Caco-2 (cell line): ENCODE measurements around the gene THBS2. TPM values are rescaled to one million over a fixed set of nuclear protein-coding genes. Genes with fewer than 3 reads are reported as not detected.
"Not testable (repeated sequence)": the region's sequence is repeated elsewhere in the genome, so short reads cannot be mapped to it uniquely, and the experiment has no call there.

Experiments
- BruUV-seq: library from RNA; stranded (reverse); fragments of 400-500 nt; replicated peaks from 2 replicates; lab custom pipeline; 2021; lab: Mats Ljungman, UMichigan
- CTCF ChIA-PET: fragments of 300-600 bp; sonication (Branson Sonifier 250); formaldehyde crosslinking; loops from one replicate; lab custom pipeline; 2022; ENCODE audit warnings: antibody characterized with exemption; lab: Charles Lee
- POLR2A ChIA-PET: fragments of 300-600 bp; sonication (Branson Sonifier 250); formaldehyde crosslinking; loops from one replicate; lab custom pipeline; 2022; ENCODE audit warnings: antibody characterized with exemption; lab: Charles Lee
- DNase-seq, 2 experiments: peaks; one replicate each; pipeline versions ENCODE4 v3.0.0 to v3.0.0-alpha.2; 2020 to 2022
- H3K27me3 ChIP-seq: replicated peaks from 2 replicates; pipeline ENCODE4 v1.6.0; 2011; ENCODE audit warnings: low read length; ENCODE audit not compliant: control insufficient read depth, insufficient read depth
- H3K36me3 ChIP-seq: 2 replicates; pipeline ENCODE4 v1.5.1; 2011; ENCODE audit warnings: low read length; ENCODE audit not compliant: control insufficient read depth, insufficient read depth
- H3K4me1 ChIP-seq: fragments of 250-450 bp; sonication (Bioruptor Pico); 2 replicates; pipeline ENCODE4 v1.5.1; 2020; ENCODE audit warnings: mild to moderate bottlenecking
- H3K4me3 ChIP-seq: 2 replicates; pipeline ENCODE4 v1.5.1; 2011; ENCODE audit warnings: low read depth, mild to moderate bottlenecking, control low read depth, low read length
- H3K9me3 ChIP-seq: fragments of 250-450 bp; sonication (Bioruptor Pico); 2 replicates; pipeline ENCODE4 v1.5.1; 2020; ENCODE audit warnings: mild to moderate bottlenecking, moderate library complexity
- H3K27ac Mint-ChIP-seq: one replicate; pipeline ENCODE4 v1.8.0; 2022; ENCODE audit warnings: mixed read lengths; ENCODE audit not compliant: unreplicated experiment
- H3K27me3 Mint-ChIP-seq: one replicate; pipeline ENCODE4 v1.8.0; 2022; ENCODE audit warnings: mixed read lengths; ENCODE audit not compliant: insufficient read depth, unreplicated experiment
- H3K36me3 Mint-ChIP-seq: one replicate; pipeline ENCODE4 v1.8.0; 2022; ENCODE audit warnings: mild to moderate bottlenecking, mixed read lengths; ENCODE audit not compliant: insufficient read depth, unreplicated experiment
- H3K4me1 Mint-ChIP-seq: one replicate; pipeline ENCODE4 v1.8.0; 2022; ENCODE audit warnings: low read depth, mixed read lengths; ENCODE audit not compliant: unreplicated experiment
- H3K4me3 Mint-ChIP-seq: one replicate; pipeline ENCODE4 v1.8.0; 2022; ENCODE audit warnings: mild to moderate bottlenecking, moderate library complexity, mixed read lengths; ENCODE audit not compliant: unreplicated experiment
- H3K9me3 Mint-ChIP-seq: one replicate; pipeline ENCODE4 v1.8.0; 2022; ENCODE audit warnings: mixed read lengths; ENCODE audit not compliant: unreplicated experiment
- CTCF ChIP-seq, 2 experiments: fragments of 200-600 bp in 1 of 2; IDR thresholded peaks; 1 replicate in 1 of 2; 2 replicates in 1 of 2; pipeline versions ENCODE4 v1.5.1 to v1.8.0; 2011 to 2022; ENCODE audit warnings: antibody characterized with exemption in 1 of 2, control low read depth in 1 of 2, inconsistent platforms in 1 of 2, low read depth in 1 of 2, low read length in 1 of 2, mild to moderate bottlenecking in 1 of 2, moderate library complexity in 1 of 2; ENCODE audit not compliant: insufficient read depth in 1 of 2, severe bottlenecking in 1 of 2, unreplicated experiment in 1 of 2
- intact Hi-C: fragments of 100-400 bp; cut with micrococcal nuclease; formaldehyde crosslinking; loops from one replicate; pipeline ENCODE4 v1.10.0; 2022; ENCODE audit not compliant: unreplicated experiment
- total RNA-seq: library from RNA; stranded (reverse); gene quantifications from 2 replicates; pipeline ENCODE4 v1.2.3, GENCODE V29; 2022

Gene THBS2
- total RNA-seq, 1 experiment from 2014 or later = 0.07 TPM

GRCh38 chr6:169300916-169301315 lies 47.3 kb upstream of the THBS2 start:
- H3K27me3 Mint-ChIP-seq = peaks cover 5% of the 10 kb centered on the region
- H3K4me1 Mint-ChIP-seq = no peaks in the 10 kb centered on the region
- POLR2A ChIA-PET = no interaction called here
- no peak overlapping the region for H3K27ac Mint-ChIP-seq
- H3K36me3 Mint-ChIP-seq = no peaks in the 10 kb centered on the region
- H3K9me3 Mint-ChIP-seq = peaks cover 9% of the 10 kb centered on the region
- DNase-seq = no peak
- TF ChIP-seq CTCF (IDR thresholded peaks at IDR 0.05; ENCODE audit: insufficient read depth in 1 of 2, low read depth in 1 of 2, low read length in 1 of 2, severe bottlenecking in 1 of 2, unreplicated experiment in 1 of 2) = no peak
- CTCF ChIA-PET = no interaction called here
- Histone ChIP-seq H3K36me3 (no peaks in the 10 kb centered on the region), H3K4me3 (no peak overlapping the region), H3K9me3 (no peaks in the 10 kb centered on the region), H3K4me1 (no peaks in the 10 kb centered on the region), H3K27me3 (no peaks in the 10 kb centered on the region)
- no peak overlapping the region for H3K4me3 Mint-ChIP-seq
- intact Hi-C loops = no loop called here
- BruUV-seq = no TSS peak

GRCh38 chr6:169298626-169299025 lies 45.0 kb upstream of the THBS2 start:
- POLR2A ChIA-PET, intact Hi-C loops, H3K9me3 Mint-ChIP-seq, H3K4me1 Mint-ChIP-seq, H3K27ac Mint-ChIP-seq, H3K9me3 ChIP-seq, H3K4me3 ChIP-seq, DNase-seq, H3K4me3 Mint-ChIP-seq, H3K27me3 ChIP-seq, CTCF ChIA-PET, H3K36me3 Mint-ChIP-seq, BruUV-seq, H3K36me3 ChIP-seq, H3K27me3 Mint-ChIP-seq, H3K4me1 ChIP-seq: not testable (repeated sequence)

- Mint-ChIP-seq H3K4me3 (no peak overlapping the region), H3K36me3 (no peaks in the 10 kb centered on the region), H3K9me3 (no peaks in the 10 kb centered on the region), H3K27me3 (peaks cover 5% of the 10 kb centered on the region), H3K27ac (no peak overlapping the region), H3K4me1 (peaks cover 7% of the 10 kb centered on the region)
- H3K4me1 ChIP-seq = peaks cover 9% of the 10 kb centered on the region; the same call in 1 of the 2 replicates
- no peak for DNase-seq
- POLR2A ChIA-PET = no interaction called here
- no peak for TF ChIP-seq CTCF (IDR thresholded peaks at IDR 0.05; ENCODE audit: insufficient read depth in 1 of 2, low read depth in 1 of 2, low read length in 1 of 2, severe bottlenecking in 1 of 2, unreplicated experiment in 1 of 2)
- BruUV-seq = no TSS peak
- H3K4me3 ChIP-seq = no peak overlapping the region
- no peaks in the 10 kb centered on the region for H3K36me3 ChIP-seq
- CTCF ChIA-PET = no interaction called here
- intact Hi-C loops = no loop called here
- no peaks in the 10 kb centered on the region for H3K27me3 ChIP-seq
- no peaks in the 10 kb centered on the region for H3K9me3 ChIP-seq
These were observed 43.0 kb upstream of the THBS2 start for GRCh38 chr6:169296622-169297021.

GRCh38 chr6:169296170-169296569 lies 42.5 kb upstream of the THBS2 start:
- DNase-seq = no peak
- Histone ChIP-seq H3K4me1 (peaks cover 10% of the 10 kb centered on the region; the same call in 1 of the 2 replicates), H3K36me3 (no peaks in the 10 kb centered on the region), H3K9me3 (no peaks in the 10 kb centered on the region), H3K27me3 (no peaks in the 10 kb centered on the region), H3K4me3 (no peak overlapping the region)
- CTCF ChIA-PET = no interaction called here
- Mint-ChIP-seq H3K27me3 (peaks cover 5% of the 10 kb centered on the region), H3K36me3 (no peaks in the 10 kb centered on the region), H3K9me3 (no peaks in the 10 kb centered on the region), H3K27ac (no peak overlapping the region), H3K4me1 (peaks cover 7% of the 10 kb centered on the region), H3K4me3 (no peak overlapping the region)
- no TSS peak for BruUV-seq
- no peak for TF ChIP-seq CTCF (IDR thresholded peaks at IDR 0.05; ENCODE audit: insufficient read depth in 1 of 2, low read depth in 1 of 2, low read length in 1 of 2, severe bottlenecking in 1 of 2, unreplicated experiment in 1 of 2)
- intact Hi-C loops = no loop called here
- POLR2A ChIA-PET = no interaction called here
